NOMO-1 treated with dmso at 0.1 percent for 144 hours (cell line): Measurements from ENCODE around the gene NDUFV1.
"Not testable (repeated sequence)": the region's sequence is repeated elsewhere in the genome, so short reads cannot be mapped to it uniquely, and the experiment has no call there.

Experiments
- DNase-seq: peaks from one replicate; lab custom pipeline; 2025; ENCODE audit not compliant: unreplicated experiment; lab: John Stamatoyannopoulos, UW

The NDUFV1 gene

GRCh38 chr11:67606492-67607295, at the start of gene NDUFV1:
Gene NDUFV1 (plus strand): TSS chr11:67606936. CDS start chr11:67607005, 69 bp downstream.
- peak; percentile 92 for DNase-seq

- no peak for DNase-seq
These were observed 48.5 kb upstream of the NDUFV1 start for GRCh38 chr11:67558084-67558772.

- no peak for DNase-seq
These were observed 44.6 kb upstream of the NDUFV1 start for GRCh38 chr11:67561971-67562619.

GRCh38 chr11:67562963-67563704, 43.6 kb upstream of the NDUFV1 start:
- DNase-seq, result no peak

GRCh38 chr11:67563705-67564114, 43.0 kb upstream of the NDUFV1 start:
- not testable (repeated sequence) for DNase-seq

GRCh38 chr11:67564230-67564629, 42.5 kb upstream of the NDUFV1 start:
- no peak for DNase-seq

GRCh38 chr11:67571443-67571842, 35.3 kb upstream of the NDUFV1 start:
- no peak for DNase-seq

GRCh38 chr11:67572305-67572704, 34.4 kb upstream of the NDUFV1 start:
- DNase-seq, result no peak

- DNase-seq, result no peak
These were observed 33.9 kb upstream of the NDUFV1 start for GRCh38 chr11:67572747-67573419.

GRCh38 chr11:67574938-67575337, 31.8 kb upstream of the NDUFV1 start:
- DNase-seq, result no peak

GRCh38 chr11:67576735-67577475, 29.8 kb upstream of the NDUFV1 start:
- no peak for DNase-seq

GRCh38 chr11:67577951-67578350, 28.8 kb upstream of the NDUFV1 start:
- no peak for DNase-seq

- no peak for DNase-seq
These were observed 25.3 kb upstream of the NDUFV1 start for GRCh38 chr11:67581469-67581868.

- DNase-seq, result no peak
These were observed 24.7 kb upstream of the NDUFV1 start for GRCh38 chr11:67582011-67582410.

- DNase-seq, result peak; percentile 85
These were observed 23.2 kb upstream of the NDUFV1 start, which contains the start of gene GSTP1 for GRCh38 chr11:67583247-67584204. Gene GSTP1 (plus strand): TSS chr11:67583812. CDS start chr11:67583844, 32 bp downstream.

GRCh38 chr11:67584205-67584880, 22.4 kb upstream of the NDUFV1 start:
- peak; percentile 72 for DNase-seq

GRCh38 chr11:67584881-67585873, 21.6 kb upstream of the NDUFV1 start:
- DNase-seq, result no peak
